ENCODE measurements around the gene PLXNA4.

PLXNA4 gene

GRCh38 chr7:132130497-132130896, 445.8 kb downstream of the PLXNA4 start:
- no peak for DNase-seq

GRCh38 chr7:132125872-132126595, 450.2 kb downstream of the PLXNA4 start:
- DNase-seq, result no peak

GRCh38 chr7:132125096-132125495, 451.2 kb downstream of the PLXNA4 start:
- DNase-seq, result no peak

GRCh38 chr7:132124575-132124974, 451.7 kb downstream of the PLXNA4 start:
- no peak for DNase-seq

GRCh38 chr7:132123773-132124172, 452.5 kb downstream of the PLXNA4 start:
- DNase-seq, result no peak

- DNase-seq, result no peak
These were observed 453.4 kb downstream of the PLXNA4 start for GRCh38 chr7:132122901-132123300.

GRCh38 chr7:132121987-132122386, 454.3 kb downstream of the PLXNA4 start:
- DNase-seq, result no peak

GRCh38 chr7:132118641-132119040, 457.6 kb downstream of the PLXNA4 start:
- DNase-seq, result no peak

- DNase-seq, result no peak
These were observed 458.6 kb downstream of the PLXNA4 start for GRCh38 chr7:132117636-132118035.

GRCh38 chr7:132117181-132117580, 459.1 kb downstream of the PLXNA4 start:
- DNase-seq, result no peak

GRCh38 chr7:132116369-132116768, 459.9 kb downstream of the PLXNA4 start:
- no peak for DNase-seq

- no peak for DNase-seq
These were observed 460.5 kb downstream of the PLXNA4 start for GRCh38 chr7:132115758-132116157.

GRCh38 chr7:132115028-132115427, 461.2 kb downstream of the PLXNA4 start:
- no peak for DNase-seq

- no peak for DNase-seq
These were observed 461.9 kb downstream of the PLXNA4 start for GRCh38 chr7:132114411-132114810.

- DNase-seq, result no peak
These were observed 462.5 kb downstream of the PLXNA4 start for GRCh38 chr7:132113536-132114371.

- no peak for DNase-seq
These were observed 463.6 kb downstream of the PLXNA4 start for GRCh38 chr7:132112657-132113056.

GRCh38 chr7:132112106-132112505, 464.2 kb downstream of the PLXNA4 start:
- no peak for DNase-seq

GRCh38 chr7:132110692-132111091, 465.6 kb downstream of the PLXNA4 start:
- no peak for DNase-seq

GRCh38 chr7:132109769-132110168, 466.5 kb downstream of the PLXNA4 start:
- DNase-seq, result no peak

GRCh38 chr7:132108563-132108962, 467.7 kb downstream of the PLXNA4 start:
- DNase-seq, result no peak

- no peak for DNase-seq
These were observed 469.8 kb downstream of the PLXNA4 start for GRCh38 chr7:132106491-132106890.

GRCh38 chr7:132105096-132105495, 471.2 kb downstream of the PLXNA4 start:
- no peak for DNase-seq

- DNase-seq, result no peak
These were observed 472.6 kb downstream of the PLXNA4 start for GRCh38 chr7:132103718-132104117.

- DNase-seq, result no peak
These were observed 473.3 kb downstream of the PLXNA4 start for GRCh38 chr7:132102942-132103341.
